ENCODE data around the gene TGFA.

- no peak for TF ChIP-seq CTCF (IDR thresholded peaks at IDR 0.05)
- no peak for TF ChIP-seq SIN3A (IDR thresholded peaks at IDR 0.05; ENCODE audit: borderline replicate concordance, insufficient read depth, low read depth, low read length)
- no peak for TF ChIP-seq POLR2AphosphoS5 (IDR thresholded peaks at IDR 0.05; ENCODE audit: low read depth, low read length)
- TF ChIP-seq REST (IDR thresholded peaks at IDR 0.05; ENCODE audit: insufficient read depth in 1 of 2, low read depth in 2 of 2, low read length in 1 of 2) = no peak
Observed at GRCh38 chr2:70508711-70509462, 44.7 kb downstream of the TGFA start.
